NCI-H446 treated with DMSO at 0.1 percent for 48 hours (cell line): ENCODE data around the gene SH3RF3.

Experiments
- DNase-seq: peaks from one replicate; lab custom pipeline; 2025; lab: John Stamatoyannopoulos, UW

The SH3RF3 gene

DNA sequence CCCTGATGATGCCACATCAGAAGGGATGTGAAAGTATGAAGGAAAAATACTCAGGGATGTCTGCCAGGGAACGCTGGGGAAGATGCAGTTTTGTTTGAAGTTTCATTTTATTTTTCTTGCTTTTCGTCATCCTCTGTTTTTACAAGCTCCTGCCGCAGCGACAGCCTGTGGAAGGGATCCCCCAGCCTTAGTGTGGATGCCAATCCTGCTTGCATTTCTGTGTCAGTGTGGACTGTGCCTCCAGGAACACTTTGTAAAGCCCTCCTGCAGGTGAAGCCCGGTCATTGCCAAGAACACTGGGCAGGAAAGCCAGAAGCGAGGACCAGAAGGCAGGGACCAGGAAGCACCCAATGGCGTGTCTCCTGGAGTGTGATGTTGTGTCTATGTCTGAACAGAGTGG is 250.5 kb downstream of the SH3RF3 start:
- DNase-seq = no peak

DNA sequence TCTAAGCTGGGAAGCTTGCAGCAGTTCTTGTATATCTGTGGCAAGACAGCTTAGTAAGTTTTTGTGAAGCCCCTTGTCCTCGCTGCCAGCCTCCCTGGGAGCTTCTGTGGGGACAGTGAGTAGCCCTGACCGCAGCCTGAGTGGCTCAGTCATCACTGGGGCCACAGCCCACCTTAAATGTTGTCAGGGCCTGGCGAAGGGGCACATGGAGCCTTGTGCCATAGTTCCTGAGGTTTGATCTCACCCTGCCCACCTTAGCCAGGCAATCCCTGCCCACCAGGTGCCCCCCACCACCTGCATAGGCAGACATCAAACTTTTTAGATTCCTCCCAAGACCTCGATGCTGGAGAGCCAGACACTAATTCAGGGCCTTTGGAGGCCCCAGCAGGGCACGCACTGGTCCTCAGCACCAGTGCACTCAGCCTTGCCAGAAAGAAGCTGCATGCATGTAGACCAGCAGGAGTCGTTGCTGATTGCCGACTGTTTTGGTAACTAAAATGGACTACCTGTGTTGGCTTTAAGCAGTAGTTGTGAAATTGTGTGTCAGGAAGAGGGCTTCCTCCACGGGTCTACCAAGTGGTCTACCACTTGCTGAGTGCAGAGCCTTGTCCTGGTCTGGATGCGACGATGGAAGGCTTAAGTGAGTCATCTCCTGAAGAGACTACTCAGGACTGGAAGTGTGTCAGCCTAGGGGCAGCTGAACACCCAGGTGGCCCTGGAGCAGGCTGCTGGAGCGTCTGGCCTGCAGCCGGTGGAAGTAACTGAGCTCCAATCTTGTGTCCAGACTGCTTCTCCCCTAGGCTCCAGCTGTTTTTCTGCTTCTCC is 251.7 kb downstream of the SH3RF3 start:
- DNase-seq = no peak

DNA sequence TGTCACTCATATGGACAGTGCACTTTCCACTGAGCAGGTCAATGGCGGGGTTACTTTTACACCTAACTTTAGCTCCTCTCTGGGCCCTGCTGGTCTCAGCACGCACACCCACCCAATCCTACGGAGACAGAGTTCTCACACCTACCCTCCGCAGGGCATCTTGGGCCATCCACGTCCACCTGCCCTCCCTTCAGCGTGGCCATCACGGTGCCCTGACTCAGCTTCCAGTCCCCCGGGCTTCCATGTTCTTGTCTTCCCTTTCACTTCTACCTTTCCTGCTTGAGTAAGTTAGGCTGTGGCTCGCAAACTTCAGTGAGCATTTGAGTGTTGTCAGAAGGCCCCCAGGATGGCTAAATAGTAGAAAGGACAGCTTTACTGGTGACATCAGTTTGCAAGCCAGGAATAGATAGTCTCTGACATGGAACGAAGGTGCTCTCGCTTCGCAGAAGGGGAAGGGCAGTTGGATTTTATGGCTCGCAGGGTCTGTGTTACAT is 252.4 kb downstream of the SH3RF3 start:
- no peak for DNase-seq

DNA sequence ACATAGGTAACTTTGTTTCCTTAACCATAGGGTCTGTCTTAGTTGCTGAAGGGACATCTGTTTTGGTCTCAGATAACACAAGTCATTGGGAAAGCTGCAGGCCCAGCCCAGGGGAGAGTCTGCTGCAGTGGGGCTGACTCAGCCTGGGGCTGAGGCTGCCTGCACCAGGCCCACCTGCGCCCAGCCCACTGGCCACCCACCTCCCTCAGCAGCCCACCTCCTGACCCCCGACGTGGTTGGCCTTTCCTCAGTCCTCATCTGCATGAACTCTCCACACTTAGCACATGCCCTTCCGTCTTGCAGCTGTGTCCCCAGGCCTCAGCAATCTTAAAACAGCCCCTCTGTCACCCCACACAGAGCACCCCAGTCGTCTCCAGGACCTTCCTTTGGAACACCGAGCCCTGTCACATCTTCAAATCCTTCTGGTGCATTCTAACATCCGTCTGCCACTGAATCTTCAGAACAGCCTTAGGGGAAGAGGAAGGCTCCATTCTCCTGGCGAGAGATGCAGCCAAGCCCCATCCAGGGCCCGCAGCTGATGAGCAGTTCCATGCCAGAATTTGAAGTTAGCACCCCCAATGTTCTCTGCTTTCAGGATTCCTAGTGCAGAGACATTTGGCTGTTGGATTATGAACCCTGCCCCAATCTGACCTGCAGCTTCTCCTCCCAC is 253.4 kb downstream of the SH3RF3 start:
- DNase-seq = no peak

DNA sequence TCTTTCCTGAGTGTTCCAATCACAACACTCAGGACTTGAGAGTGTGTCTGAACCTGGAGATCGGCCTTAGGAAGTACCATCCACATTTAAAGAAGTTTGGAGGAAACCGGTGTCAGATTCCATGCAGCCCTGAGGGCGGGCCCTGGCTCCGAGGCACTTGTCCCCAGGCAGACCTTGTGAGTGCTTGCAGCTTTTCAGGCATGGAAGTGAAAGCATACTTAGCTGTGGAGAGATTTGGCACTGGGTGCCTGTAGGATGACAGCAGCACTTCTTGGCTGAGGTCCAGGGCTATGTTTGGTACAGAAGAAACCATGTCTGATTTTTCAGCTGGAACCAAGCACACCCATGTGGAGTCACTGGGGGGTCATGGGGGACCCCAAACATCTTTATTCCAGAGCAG is 253.9 kb downstream of the SH3RF3 start:
- peak; percentile 70 for DNase-seq

DNA sequence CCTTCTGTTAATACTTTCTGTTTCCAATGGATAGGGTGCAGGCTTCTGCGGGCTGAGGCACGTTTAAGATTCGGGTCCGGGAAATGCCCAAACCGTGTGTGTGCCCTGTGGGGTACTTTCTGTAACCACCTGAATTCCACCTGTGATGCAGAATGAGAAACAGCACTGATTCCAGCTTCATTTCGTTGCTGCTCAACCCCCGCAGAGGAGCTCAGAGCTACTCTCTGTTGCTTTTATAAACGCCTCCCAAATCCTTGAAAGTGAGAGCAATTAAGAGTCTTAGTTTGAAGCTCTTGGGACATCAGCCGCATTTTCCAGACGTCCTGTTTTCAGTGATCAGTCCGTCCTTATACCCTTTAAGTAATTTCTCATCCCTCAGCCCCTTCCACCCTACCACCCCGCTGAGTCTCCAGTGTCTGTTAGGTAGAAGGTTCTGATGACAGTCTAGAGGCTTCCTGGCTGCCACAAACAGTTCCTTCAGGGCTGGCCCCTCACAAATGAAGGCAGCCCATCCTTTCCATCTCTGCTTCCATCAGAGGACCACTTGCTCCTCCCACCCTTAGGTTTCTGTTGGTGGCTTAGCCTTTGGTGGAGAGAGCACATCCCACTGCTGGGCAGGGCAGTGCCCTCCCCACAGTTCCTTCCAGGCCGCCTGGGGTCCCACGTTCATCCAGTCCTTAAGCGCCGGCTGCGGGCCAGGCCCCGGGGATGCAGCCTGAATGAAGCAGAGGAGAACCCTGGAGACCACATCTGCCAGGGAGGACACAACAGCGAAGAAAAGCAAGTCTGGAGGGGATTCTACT is 254.7 kb downstream of the SH3RF3 start:
- DNase-seq = no peak

DNA sequence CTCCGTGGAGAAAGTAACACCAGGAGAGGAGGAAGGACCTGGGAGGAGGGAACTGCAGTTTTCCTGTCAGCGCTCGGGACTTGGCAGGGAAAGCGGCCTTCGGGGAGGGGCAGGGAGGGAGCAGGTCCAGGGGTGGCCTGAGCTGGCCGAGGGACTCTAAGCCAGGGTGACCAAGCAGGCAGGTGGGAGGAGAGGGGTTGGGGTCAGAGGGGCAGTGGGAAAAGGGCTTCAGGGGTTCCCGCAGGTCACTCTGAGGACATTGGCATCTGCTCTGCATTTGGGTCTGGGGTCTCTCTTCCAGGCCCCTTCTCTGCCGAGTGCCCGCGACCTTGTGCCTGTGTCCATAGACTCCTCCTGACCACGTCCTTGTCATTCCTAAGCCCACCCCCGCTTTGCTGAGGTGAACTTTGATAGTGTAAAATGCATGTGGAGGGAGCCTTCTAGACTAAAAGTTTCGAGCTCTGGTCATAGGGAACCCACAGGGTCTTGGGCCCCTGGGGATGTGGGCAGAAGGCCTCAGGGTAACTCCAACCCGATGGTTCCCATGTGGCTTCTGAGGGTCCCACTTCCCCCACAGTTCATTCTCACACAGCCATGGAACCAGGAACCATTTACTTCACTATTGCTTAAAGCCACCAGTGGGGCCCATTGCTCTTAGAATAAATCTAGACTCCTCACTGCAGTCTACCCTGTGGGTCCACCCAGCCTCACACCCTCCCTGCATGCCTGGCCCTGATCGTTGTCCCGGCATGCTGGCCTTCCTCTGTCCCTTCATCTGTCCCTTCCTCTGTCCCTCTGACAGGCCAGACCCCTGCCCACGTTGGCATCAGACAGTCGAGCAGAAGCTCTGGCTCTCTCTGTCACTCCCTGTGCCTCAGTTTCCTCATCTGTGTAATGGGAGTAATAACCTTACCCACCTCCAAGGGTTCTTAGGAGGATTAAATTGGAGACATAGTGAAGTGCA is 255.6 kb downstream of the SH3RF3 start:
- DNase-seq = no peak

DNA sequence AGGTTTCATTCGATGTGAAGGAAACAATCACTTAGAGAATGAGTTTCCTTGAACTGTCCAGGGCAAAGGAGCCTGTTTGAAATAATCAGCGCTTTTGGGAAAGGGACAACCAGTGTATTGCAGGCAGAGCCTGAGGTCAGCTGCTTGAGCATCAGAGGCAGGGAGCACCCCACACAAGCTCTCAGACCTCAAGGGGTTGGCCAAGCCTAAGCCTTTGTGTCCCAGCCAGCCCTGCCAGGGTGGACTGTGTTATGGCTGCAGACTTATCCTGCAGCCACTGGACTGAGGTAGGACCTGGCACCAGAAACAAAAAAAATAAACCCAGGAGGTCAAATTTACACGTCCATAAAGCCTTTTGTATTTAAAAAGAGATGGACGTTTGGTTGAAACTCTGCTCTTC is 256.5 kb downstream of the SH3RF3 start:
- no peak for DNase-seq

DNA sequence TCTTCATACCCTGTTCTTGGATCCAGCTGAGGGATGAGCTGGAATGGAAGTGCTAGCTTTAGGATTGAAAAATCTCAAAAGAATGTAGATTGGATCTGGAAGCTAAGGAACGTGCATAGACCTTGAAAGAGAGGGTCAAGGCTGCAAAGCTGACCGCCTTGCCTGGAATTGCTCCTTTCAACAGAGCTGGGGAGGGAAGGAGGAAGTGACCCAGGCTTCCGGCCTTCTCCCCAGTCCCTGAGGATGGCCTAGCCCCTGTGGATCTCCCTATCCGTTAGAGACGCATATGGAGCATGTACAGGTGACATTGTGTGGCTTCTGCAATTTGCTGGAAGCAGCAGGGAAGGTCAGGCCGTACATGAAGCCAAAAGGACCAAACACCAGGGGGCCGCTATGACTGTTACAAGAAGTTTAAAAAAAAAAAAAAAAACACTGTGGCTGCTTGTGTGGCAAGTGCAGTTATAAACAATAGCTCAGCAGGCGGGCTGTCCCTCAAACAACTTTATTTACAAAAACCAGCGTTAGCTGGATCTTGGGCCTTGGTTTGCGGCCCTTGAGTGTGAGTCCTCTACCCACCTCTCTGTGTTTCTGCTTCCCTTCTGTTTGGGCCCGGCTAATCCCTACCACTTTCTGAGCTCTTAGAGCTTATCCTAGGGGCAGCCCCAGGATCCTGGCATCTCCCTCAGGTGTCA is 257.1 kb downstream of the SH3RF3 start:
- DNase-seq = no peak

DNA sequence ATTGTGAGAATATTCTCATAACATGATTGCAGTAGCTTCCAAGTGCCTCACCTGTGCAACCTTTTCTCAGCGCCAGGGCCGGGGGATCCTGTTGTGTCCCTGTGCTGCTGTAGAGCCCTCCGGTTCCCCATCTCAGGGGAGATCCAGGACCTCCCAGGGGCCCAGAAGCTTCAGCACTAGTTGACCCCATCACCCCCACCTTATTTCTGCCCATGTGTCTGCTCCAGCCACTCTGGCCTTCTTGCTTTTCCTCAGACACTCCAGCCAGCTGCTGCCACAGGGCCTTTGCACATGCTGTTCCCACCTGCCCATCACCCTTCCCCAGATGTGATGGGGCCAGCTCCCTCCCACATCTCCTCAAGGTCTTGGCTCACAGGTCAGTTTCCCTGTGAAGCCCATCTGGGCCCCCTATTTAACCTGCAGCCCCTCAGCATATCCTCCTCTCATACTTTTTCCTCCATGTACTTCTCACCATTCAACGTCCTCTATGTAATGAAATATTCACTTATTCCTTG is 258.3 kb downstream of the SH3RF3 start:
- DNase-seq = no peak

DNA sequence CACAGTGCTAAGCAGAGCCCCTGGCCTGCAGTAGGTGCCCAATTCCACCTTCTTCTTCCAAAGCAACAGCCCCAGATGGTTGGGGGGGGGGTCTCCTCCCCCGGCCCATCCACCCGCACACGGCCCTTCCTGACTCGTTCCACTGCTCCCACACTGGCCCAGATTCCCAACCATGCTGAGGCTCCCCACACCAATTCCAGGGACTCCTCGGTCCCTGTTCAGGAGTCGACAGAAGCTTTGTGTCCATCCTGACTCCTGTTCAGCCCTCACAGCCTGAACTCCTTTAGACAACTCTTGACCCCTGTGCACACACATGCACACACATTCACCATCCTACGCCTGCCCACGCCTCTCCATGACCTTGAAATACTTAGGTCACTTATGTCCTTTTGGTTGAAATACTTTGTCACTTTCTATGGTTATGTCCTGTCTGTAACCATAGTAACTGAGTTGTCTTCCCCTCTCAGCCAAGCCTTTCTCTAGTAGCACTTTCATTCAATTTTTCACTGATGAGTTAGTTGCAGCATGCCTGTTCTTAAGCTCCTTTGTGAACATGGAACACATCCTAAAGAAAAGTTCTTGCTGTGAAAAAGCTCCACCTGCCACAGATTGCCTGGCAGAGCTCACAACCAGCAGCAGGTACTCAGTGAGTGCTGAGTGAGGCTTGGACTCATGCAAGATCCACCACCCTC is 258.9 kb downstream of the SH3RF3 start:
- DNase-seq = no peak

DNA sequence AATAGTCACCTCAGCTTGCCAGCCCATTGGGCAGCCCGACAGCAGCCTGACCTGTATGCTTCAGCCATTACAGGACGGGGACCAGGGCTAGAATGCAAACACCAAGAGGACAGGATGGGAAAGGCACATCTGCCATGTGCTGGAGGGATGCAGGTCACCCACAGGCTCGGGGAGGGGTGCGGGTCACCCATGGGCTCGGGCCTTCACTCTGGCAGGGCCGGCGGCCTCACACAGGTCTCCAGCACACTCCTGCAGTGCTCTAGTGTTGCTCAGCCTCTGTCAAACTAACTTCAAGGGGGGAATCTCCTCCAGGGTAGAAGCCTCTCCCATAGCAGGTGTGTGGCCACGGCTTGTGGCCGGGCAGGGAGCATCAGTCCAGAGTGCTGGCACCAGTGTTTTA is 262.2 kb downstream of the SH3RF3 start:
- no peak for DNase-seq

DNA sequence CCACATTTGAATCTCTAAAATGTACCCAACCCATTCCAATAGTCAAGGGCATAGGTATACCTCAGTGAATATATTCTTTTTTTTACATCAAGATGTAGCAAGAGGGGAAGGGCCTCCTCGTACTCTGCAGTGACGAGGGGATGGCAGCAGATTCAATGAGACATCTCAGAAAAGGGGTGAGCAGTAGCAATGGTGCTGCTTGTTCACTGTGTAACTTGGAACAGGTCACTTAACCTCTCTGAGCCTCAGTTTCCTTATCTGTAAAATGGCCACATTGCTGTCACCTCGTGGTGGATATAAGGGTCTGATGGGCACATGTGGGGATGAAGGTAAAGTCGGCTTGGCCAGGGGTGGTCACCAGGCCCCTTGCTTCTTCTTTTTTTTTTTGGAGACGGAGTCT is 263.1 kb downstream of the SH3RF3 start:
- DNase-seq = no peak

DNA sequence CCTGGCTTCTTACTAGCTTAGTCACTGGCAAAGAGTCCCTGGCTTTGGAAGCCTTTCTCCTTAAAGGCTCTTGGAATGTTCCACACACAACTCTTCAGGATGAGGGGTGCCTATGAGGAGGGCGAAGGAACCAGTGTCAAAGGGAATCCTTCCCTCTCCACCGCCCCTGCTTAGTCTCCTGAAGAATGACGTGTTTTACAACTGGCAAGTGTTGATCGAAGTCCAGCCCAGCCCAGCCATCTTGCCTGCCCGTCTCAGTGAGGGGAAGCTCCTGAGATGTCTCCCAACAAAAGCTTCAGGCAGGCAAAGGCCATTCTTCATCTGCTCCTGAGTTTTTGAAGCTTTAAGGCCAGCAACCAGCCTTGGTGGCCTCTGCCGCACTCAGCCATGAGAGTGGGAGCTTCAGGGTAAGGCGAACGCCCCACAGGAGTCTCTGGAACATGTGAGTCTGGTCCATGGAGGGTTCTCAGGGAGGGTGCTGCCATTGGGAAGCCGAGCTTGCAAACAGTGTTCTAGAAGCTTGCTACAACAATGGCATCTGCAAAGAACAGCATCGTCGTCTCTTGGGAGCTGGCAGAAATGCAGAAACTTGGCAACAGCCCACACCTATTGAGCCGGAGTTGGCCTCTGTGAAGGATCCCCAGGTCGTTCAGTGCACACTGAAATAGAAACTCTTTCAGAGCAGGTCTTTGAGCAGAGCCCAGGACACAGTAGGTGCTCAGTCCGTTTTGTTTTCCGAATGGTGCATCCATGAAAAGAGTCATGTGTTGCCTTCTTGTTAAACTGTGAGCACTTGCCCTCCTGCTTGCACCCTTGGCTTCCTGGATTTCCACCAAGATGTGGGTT is 264.0 kb downstream of the SH3RF3 start:
- no peak for DNase-seq

DNA sequence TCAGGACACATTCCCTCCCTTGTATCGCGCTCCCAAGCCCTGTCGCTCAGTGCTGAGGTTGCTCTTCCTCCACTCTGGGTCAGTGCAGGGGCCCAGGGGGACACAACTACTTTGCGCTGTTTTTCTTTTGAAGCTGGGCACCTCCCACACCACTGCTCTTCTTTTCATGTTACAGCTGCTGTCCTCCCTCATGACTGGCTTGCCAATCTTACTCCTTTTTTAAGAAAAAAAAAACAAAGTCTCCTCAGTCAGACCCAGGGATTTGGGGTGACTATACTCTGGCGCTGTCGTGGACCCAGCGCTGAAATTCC is 264.6 kb downstream of the SH3RF3 start:
- no peak for DNase-seq

DNA sequence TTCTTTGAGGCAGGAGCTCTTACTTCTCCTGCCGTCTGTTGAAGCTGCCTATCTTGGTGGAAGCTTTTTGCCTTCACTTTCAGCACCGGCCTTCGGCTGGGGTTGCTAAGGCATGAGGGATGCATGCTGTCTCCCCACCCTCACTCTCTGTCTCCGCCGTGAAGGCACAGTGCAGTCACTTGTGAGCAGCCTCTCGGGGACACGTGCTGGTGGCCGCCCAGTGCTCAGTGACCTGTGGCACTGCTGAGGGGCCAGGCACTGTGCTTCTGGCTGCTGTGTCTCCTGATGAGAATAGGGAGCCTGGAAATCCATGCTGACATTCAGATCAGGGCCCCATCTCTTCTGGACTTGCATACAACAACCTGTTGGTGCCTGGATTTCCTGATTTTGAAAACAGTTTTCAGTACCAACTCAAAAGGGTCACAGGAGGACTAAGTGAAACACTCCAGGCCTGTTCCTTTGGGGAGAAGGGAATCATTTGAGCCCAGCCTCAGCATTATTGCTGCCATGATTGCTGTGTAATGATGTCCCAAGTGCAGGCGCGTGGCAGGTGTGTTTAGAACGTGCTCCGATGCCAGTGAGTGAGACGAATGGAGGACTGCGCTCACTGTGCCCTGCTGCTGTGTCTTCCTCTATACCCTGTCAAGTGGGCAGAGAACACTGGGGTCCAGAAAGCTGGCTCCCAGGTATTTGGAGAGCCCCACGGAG is 266.6 kb downstream of the SH3RF3 start:
- no peak for DNase-seq

DNA sequence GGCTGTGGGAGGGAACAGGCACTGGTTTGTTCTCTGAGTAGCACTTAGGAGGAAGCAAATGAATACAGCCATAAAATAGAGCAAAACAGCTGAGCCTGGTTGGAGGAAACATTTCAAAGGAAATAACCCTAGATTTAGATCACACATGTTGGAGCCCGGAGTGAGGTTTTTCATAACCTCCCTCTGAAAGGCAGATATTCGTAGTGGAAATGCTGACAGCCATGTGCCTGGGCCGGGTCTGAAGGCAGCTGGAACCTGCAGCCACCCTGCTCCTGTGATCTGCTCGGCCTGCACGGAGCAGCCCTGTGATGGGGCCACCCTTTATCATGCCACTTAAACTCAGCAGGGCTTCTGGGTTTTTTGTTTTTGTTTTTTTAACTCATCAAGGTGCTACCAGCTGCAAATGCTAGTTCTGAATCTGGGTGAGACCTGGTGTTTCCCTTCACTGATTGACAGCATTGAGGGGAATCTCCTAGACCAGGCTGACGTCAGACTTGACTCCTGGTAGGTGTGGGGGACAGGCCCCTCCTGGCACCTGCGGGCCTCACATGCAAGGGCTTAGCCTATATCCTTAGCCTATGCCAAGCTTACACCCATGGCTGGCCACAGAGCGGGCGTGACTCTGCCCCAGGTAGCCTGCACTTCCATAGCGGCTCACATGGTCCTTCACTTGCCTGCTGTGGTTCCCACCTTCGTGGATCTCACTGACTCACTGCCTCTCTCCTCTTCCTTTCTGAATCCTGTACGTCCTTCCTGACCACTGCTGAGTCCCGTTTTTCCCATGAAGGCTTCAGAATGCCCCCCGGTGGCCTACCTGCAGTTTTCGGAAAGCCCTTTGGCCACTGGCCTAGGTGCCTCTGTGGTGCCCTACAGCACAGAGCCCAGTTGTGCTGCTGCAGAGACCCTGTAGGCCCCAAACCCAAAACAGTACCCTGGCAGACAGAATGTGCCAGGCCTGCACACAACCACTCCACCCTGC is 267.5 kb downstream of the SH3RF3 start:
- DNase-seq = no peak
